ENCODE data around the gene NDUFA3. TPM values are rescaled to one million over a fixed set of nuclear protein-coding genes. Genes with fewer than 3 reads are reported as not detected.
A peak's percentile ranks its signal among the peaks of the same experiment; 100 is the strongest.
"Not testable (repeated sequence)": the region's sequence is repeated elsewhere in the genome, so short reads cannot be mapped to it uniquely, and the experiment has no call there.

The NDUFA3 gene
- total and polyA plus RNA-seq, 2 of the 13 experiments (the other 11 are each of a cell fraction or from before 2014, with no cell fraction given), result 31.6 to 75.4 TPM

- TF ChIP-seq ZBTB40 (IDR thresholded peaks at IDR 0.05), result not testable (repeated sequence)
- TF ChIP-seq ZBTB40 (CRISPR knock-in tag; IDR thresholded peaks at IDR 0.05), result peak; percentile 81; the same call in 1 of the 2 replicates
- TF ChIP-seq RNF2 (conservative IDR thresholded peaks at IDR 0.05; ENCODE audit: low read depth), result peak; percentile 86
- TF ChIP-seq TBX2 (CRISPR knock-in tag; IDR thresholded peaks at IDR 0.05; ENCODE audit: borderline replicate concordance), result peak; percentile 53; the same call in 1 of the 2 replicates
- peak; percentile 24 for TF ChIP-seq ZNF883 (CRISPR knock-in tag; IDR thresholded peaks at IDR 0.05; ENCODE audit: not compliant biosample characterization)
- TF ChIP-seq ZMYM3 (CRISPR knock-in tag; IDR thresholded peaks at IDR 0.05), result 0 out of 2 replicates have a peak, but pooled peaks have one; percentile 2
- 0 out of 2 replicates have a peak, but pooled peaks have one; percentile 64 for TF ChIP-seq FOXM1 (CRISPR knock-in tag; IDR thresholded peaks at IDR 0.05)
- peak; percentile 96 for TF ChIP-seq ZNF687 (CRISPR knock-in tag; IDR thresholded peaks at IDR 0.05)
- 0 out of 2 replicates have a peak, but pooled peaks have one; percentile 43 for TF ChIP-seq ZFP90 (CRISPR knock-in tag; IDR thresholded peaks at IDR 0.05; ENCODE audit: borderline replicate concordance)
- TF ChIP-seq MAX (IDR thresholded peaks at IDR 0.05), result peak; percentile 94
Measured at GRCh38 chr19:54095859-54096616, 6.6 kb upstream of the NDUFA3 start (continued).
